Epithelial cell of esophagus (primary cell): Measurements from ENCODE around the gene MMP25.
"Not testable (repeated sequence)": the region's sequence is repeated elsewhere in the genome, so short reads cannot be mapped to it uniquely, and the experiment has no call there.

Source experiments
- DNase-seq: peaks from one replicate; pipeline ENCODE4 v3.0.0; 2010; ENCODE audit warnings: low read depth
- H3K4me3 ChIP-seq: 2 replicates; pipeline ENCODE4 v1.5.1; 2011; ENCODE audit warnings: mild to moderate bottlenecking, low read length, control low read depth
- CTCF ChIP-seq: IDR thresholded peaks from 2 replicates; pipeline ENCODE4 v1.5.1; 2011; ENCODE audit warnings: low read depth, mild to moderate bottlenecking, low read length, control low read depth, inconsistent platforms; ENCODE audit not compliant: insufficient read depth; ENCODE audit errors: missing control alignments

The MMP25 gene

GRCh38 chr16:3051009-3051408 is 4.6 kb downstream of the MMP25 start:
- no peak for TF ChIP-seq CTCF
- H3K4me3 ChIP-seq, result no peak overlapping the region
- DNase-seq, result no peak

GRCh38 chr16:3051494-3051893 is 5.1 kb downstream of the MMP25 start:
- DNase-seq, result no peak
- no peak for TF ChIP-seq CTCF

DNA sequence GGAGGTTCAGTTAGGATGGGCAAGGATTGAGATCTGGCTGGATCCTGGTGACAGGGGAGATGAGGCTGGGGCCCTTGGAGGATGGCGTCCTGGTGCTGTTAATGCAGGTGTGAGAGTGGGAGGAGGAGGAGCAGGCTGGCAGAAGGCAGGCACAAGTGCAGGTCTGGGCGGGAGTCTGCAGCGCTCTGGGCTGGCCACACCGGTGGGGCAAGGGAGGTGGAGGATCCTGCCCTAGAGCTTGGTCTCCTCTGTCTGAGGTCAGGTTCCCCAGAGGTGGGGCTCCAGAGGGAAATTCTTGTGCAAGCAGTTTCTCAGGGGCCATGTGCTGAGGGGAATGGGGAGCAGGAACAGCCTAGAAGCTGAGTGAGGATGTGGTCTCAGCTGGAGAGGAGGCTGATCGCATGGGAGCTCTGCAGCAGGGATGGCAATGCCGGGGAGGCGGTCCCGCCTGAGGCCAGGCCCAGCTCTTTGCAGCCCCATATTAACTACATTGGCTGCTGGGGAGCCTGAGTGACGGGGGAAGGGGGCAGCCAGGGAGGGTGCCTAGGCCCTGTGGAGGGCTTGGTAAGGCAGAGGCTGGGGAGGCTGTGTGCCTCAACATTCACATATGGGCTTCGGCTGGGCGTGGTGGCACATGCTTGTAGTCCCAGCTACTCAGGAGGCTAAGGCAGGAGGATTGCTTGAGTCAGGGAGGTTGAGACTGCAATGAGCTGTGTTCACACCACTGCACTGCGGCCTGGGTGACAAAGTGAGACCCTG is 6.4 kb downstream of the MMP25 start:
- DNase-seq, H3K4me3 ChIP-seq: not testable (repeated sequence)

More at GRCh38 chr16:3051494-3051893, 5.1 kb downstream of the MMP25 start:
- H3K4me3 ChIP-seq, result no peak overlapping the region

GRCh38 chr16:3053330-3053710 is 7.0 kb downstream of the MMP25 start:
- not testable (repeated sequence) for H3K4me3 ChIP-seq, DNase-seq

- no peak overlapping the region for H3K4me3 ChIP-seq
- DNase-seq, result no peak
- no peak for TF ChIP-seq CTCF
These were observed 8.8 kb downstream of the MMP25 start for GRCh38 chr16:3054965-3055733.

DNA sequence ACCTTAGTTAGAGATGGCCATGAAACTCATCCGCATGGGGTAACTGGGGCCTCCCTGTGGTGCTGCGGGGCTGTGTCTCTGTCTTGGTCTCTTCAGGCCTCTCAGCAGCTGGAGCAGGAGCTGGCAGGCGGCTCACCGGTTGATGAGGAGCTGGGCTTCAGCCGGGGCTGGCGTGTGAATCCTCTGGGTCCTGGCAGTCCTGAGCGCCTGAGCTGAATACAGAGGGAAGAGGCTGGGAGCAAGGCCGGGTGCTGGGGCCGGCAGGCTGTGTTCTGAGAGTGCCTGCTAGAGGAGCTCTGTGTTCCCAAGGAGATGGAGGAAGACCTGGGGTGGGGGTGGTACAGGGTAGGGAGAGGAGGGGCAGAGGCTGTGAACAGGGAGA is 9.4 kb downstream of the MMP25 start:
- not testable (repeated sequence) for H3K4me3 ChIP-seq, DNase-seq

DNA sequence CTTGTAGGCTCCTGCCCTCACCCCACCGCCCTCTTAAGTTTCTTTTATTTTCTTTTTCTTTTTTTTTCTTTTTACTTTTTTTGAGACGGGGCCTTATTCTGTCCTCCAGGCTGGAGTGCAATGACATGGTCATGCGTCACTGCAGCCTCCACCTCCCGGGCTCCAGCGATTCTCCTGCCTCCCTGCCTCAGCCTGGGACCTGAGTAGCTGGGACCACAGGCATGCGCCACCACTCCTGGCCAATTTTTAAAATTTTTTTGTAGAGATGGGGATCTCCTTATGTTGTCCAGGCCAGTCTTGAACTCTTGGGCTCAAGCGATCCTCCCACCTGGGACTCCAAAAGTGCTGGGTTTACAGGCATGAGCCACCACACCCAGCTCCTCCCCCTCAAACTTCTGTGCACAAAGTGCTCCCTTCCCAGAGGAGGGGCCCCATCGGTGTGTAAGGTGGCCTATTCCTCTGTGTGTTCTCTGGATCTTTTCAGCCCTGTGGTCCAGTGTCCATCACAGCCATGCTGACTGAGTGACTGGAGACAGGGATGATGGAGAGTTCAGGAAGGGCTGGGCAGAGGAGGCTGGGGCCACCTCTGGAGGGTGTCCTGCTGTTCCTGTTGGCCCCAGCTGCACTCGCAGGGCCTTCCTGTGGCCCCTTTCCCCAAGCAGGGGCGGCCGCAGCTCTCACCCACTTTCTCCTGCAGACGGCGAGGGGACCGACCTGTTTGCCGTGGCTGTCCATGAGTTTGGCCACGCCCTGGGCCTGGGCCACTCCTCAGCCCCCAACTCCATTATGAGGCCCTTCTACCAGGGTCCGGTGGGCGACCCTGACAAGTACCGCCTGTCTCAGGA is 10.2 kb downstream of the MMP25 start:
- H3K4me3 ChIP-seq, result no peak overlapping the region
- no peak for DNase-seq
- TF ChIP-seq CTCF, result no peak
